Upper lobe of left lung (tissue), 6 donors: ENCODE measurements around the gene UGT2B10. TPM values are rescaled to one million over a fixed set of nuclear protein-coding genes. Genes with fewer than 3 reads are reported as not detected.

ENCODE experiments used
- ATAC-seq, 2 donors: fragments of 200-7000 bp; cut with Tn5 transposase; one replicate each; pipeline ENCODE4 v1.9.1; 2022; ENCODE audit warnings: mild to moderate bottlenecking in 2 of 2, moderate library complexity in 2 of 2; ENCODE audit not compliant: low FRiP score in 2 of 2
- DNase-seq, 2 donors: peaks; one replicate each; pipeline ENCODE4 v3.0.0-alpha.2; 2019 to 2020
- H3K27ac ChIP-seq, 4 donors: fragments of 200-600 bp; sonication (generic); one replicate each; pipeline ENCODE4 v1.5.1; 2016 to 2019
- H3K27me3 ChIP-seq, 4 donors: fragments of 200-600 bp; sonication (generic); one replicate each; pipeline ENCODE4 v1.5.1; 2017 to 2019
- H3K36me3 ChIP-seq, 4 donors: fragments of 200-600 bp; sonication (generic); one replicate each; pipeline ENCODE4 v1.5.1; 2016 to 2019
- H3K4me1 ChIP-seq, 4 donors: fragments of 200-600 bp; sonication (generic); one replicate each; pipeline ENCODE4 v1.5.1; 2018 to 2019
- H3K4me3 ChIP-seq, 4 donors: fragments of 200-600 bp; sonication (generic); one replicate each; pipeline ENCODE4 v1.5.1; 2017 to 2019; ENCODE audit warnings: mild to moderate bottlenecking in 2 of 4, moderate library complexity in 1 of 4
- H3K9me3 ChIP-seq, 4 donors: fragments of 200-600 bp; sonication (generic); one replicate each; pipeline ENCODE4 v1.5.1; 2018 to 2019
- CTCF ChIP-seq, 6 experiments: fragments of 450-650 bp in 4 of 6; fragments of 200-600 bp in 2 of 6; sonication (generic) in 2 of 6; IDR thresholded peaks; one replicate each; pipeline ENCODE4 v1.5.1; 2016 to 2019; ENCODE audit warnings: antibody characterized with exemption in 6 of 6
- EP300 ChIP-seq, 4 donors: sonication (generic); formaldehyde crosslinking; IDR thresholded peaks; one replicate each; pipeline ENCODE4 v1.5.1; 2017; ENCODE audit warnings: antibody characterized with exemption in 4 of 4, control low read depth in 2 of 4
- POLR2A ChIP-seq, 4 donors: fragments of 450-650 bp; IDR thresholded peaks; one replicate each; pipeline ENCODE4 v1.5.1; 2016 to 2017; ENCODE audit warnings: antibody characterized with exemption in 4 of 4, mild to moderate bottlenecking in 2 of 4
- POLR2AphosphoS5 ChIP-seq, 2 donors: sonication (generic); formaldehyde crosslinking; IDR thresholded peaks; one replicate each; pipeline ENCODE4 v1.5.1; 2017; ENCODE audit warnings: antibody characterized with exemption in 2 of 2
- WGBS, 2 donors: methylation state at CpG; one replicate each; pipeline ENCODE4 v1.1.5; 2017 to 2018; 5-methylcytosine and 5-hydroxymethylcytosine counted together
- small RNA-seq, 4 donors: library from RNA; depleted of rRNA; stranded (forward); fragments of <200 nt; gene quantifications; one replicate each; pipeline ENCODE3, GENCODE V24; 2016
- total RNA-seq, 6 donors: library from RNA; depleted of rRNA in 4 of 6; stranded (reverse); fragments of >200 nt in 4 of 6; gene quantifications; one replicate each; pipeline versions ENCODE4 v1.1.0 to v1.2.1, GENCODE V29; 2016 to 2021
- donor health status: DM: no; HTN: no; CAD: no; lungs with moderate emphysema.
- donor health status: DM: no; HTN: yes; CAD: no; lungs with severe emphysema.

The UGT2B10 gene
- total RNA-seq, 6 donors from 2014 or later: 0.17 TPM; not detected in 5

GRCh38 chr4:68878048-68878447, 62.3 kb downstream of the UGT2B10 start:
- H3K4me1 ChIP-seq: no peaks in the 10 kb centered on the region
- ATAC-seq: no peak

More at GRCh38 chr4:68878048-68878447, 62.3 kb downstream of the UGT2B10 start:
- no peaks in the 10 kb centered on the region for H3K36me3 ChIP-seq
- H3K9me3 ChIP-seq: no peaks in the 10 kb centered on the region
- no peak overlapping the region for H3K4me3 ChIP-seq
- TF ChIP-seq POLR2A (IDR thresholded peaks at IDR 0.05) (no peak), POLR2AphosphoS5 (IDR thresholded peaks at IDR 0.05) (no peak), EP300 (IDR thresholded peaks at IDR 0.05) (no peak), CTCF (IDR thresholded peaks at IDR 0.05) (no peak)
- H3K27me3 ChIP-seq: no peaks in the 10 kb centered on the region
- WGBS, 2 donors: 88 to 95% methylated on average over 2 of the region's 2 CpGs
- DNase-seq: no peak
- H3K27ac ChIP-seq: no peak overlapping the region

Small RNAs within 50 kb of the gene (small RNA-seq; reads per million reads assigned to genes)
- gene AC021146.4 (0 reads per million in 4 donors), gene AC021146.9 (0 reads per million in 4 donors)

Other genes with a start within 250 kb of the UGT2B10 start
- under 1 TPM in 1 of 6 donors, not detected in 5; 0.27 TPM for gene UGT2B17, start 239.7 kb upstream of the UGT2B10 start, total RNA-seq
- gene UGT2B15, start 145.3 kb upstream of the UGT2B10 start, total RNA-seq: under 1 TPM in 2 of 6 donors, not detected in 4; 0.14 to 0.34 TPM
- gene UGT2A3, start 135.8 kb downstream of the UGT2B10 start, total RNA-seq: under 1 TPM in 1 of 6 donors, not detected in 5; 0.11 TPM